ENCODE results near the gene CST6. TPM values are rescaled to one million over a fixed set of nuclear protein-coding genes. Genes with fewer than 3 reads are reported as not detected.
A peak's percentile ranks its signal among the peaks of the same experiment; 100 is the strongest.

CST6 gene
- polyA plus RNA-seq, 3 donors, result 0.41 TPM; not detected in 2

- TF ChIP-seq CTCF (IDR thresholded peaks at IDR 0.05), result peak; percentile 99
- H3K27me3 Mint-ChIP-seq (ENCODE audit: low read depth in 3 of 3), result no peaks in the 10 kb centered on the region
- H3K4me1 Mint-ChIP-seq, result peaks cover 12% of the 10 kb centered on the region
- no peak overlapping the region for H3K4me3 Mint-ChIP-seq
- Histone ChIP-seq H3K27me3 (ENCODE audit: control insufficient read depth in 2 of 2, insufficient read depth in 2 of 2, low read length in 2 of 2) (no peaks in the 10 kb centered on the region), H3K9ac (ENCODE audit: insufficient read depth, low read length, poor library complexity, severe bottlenecking) (no peak overlapping the region), H2AFZ (ENCODE audit: insufficient read depth, low read depth, low read length, poor library complexity, severe bottlenecking) (no peak overlapping the region), H3K27ac (ENCODE audit: low read depth in 1 of 2, low read length in 2 of 2) (peak overlapping the region; percentile 5 to 31), H3K36me3 (replicated peaks in 1 of 2; ENCODE audit: control insufficient read depth in 1 of 2, insufficient read depth in 2 of 2, low read length in 2 of 2) (peaks cover 0 to 10% of the 10 kb centered on the region in 2 donors), H3K4me1 (ENCODE audit: control insufficient read depth in 1 of 2, insufficient read depth in 2 of 2, low read length in 2 of 2) (peaks cover 16 to 24% of the 10 kb centered on the region in 2 donors), H3K79me2 (ENCODE audit: insufficient read depth, low read length) (no peaks in the 10 kb centered on the region), H3K4me2 (replicated peaks; ENCODE audit: extremely low read depth, low read length, poor library complexity, severe bottlenecking) (no peak overlapping the region), H4K20me1 (ENCODE audit: insufficient read depth, low read length) (no peaks in the 10 kb centered on the region), H3K9me3 (replicated peaks in 1 of 2; ENCODE audit: control insufficient read depth in 1 of 2, insufficient read depth in 1 of 2, low read length in 2 of 2) (no peaks in the 10 kb centered on the region), H3K4me3 (replicated peaks in 1 of 3; ENCODE audit: low read depth in 2 of 3, low read length in 3 of 3) (no peak overlapping the region)
- H3K36me3 Mint-ChIP-seq, result peaks cover 5 to 19% of the 10 kb centered on the region in 2 donors
- 6% methylated on average over 4 of the region's 10 CpGs for WGBS (ENCODE audit: insufficient coverage)
- intact Hi-C loops (cut with micrococcal nuclease), result loop anchor here (1.0 to 5.0 kb wide), 5 partner anchors 33 to 362 kb away; partner anchors contain the start of gene KAT5 (in 2 of the 2)
- no peaks in the 10 kb centered on the region for H3K9me3 Mint-ChIP-seq
- H3K27ac Mint-ChIP-seq, result peak overlapping the region; percentile 48 to 87 (median 75)
- DNase-seq, result peak; percentile 90 to 92 (median 90)
These were observed 22.8 kb upstream of the CST6 start for GRCh38 chr11:65988791-65989592.

GRCh38 chr11:65992056-65992455 lies 19.8 kb upstream of the CST6 start:
- H4K20me1 ChIP-seq (ENCODE audit: insufficient read depth, low read length), result peaks cover under 1% of the 10 kb centered on the region
- peaks cover 3 to 9% of the 10 kb centered on the region in 2 donors for H3K4me1 ChIP-seq (ENCODE audit: control insufficient read depth in 1 of 2, insufficient read depth in 2 of 2, low read length in 2 of 2)
- Mint-ChIP-seq H3K9me3 (no peaks in the 10 kb centered on the region), H3K4me3 (no peak overlapping the region), H3K36me3 (peaks cover 12 to 43% of the 10 kb centered on the region in 2 donors), H3K27me3 (ENCODE audit: low read depth in 3 of 3) (no peaks in the 10 kb centered on the region), H3K4me1 (peaks cover 6% of the 10 kb centered on the region), H3K27ac (peak overlapping the region in 1 of 7 donors; percentile 14)
- no peak for DNase-seq
- H3K4me3 ChIP-seq (replicated peaks in 1 of 3; ENCODE audit: low read depth in 2 of 3, low read length in 3 of 3), result no peak overlapping the region
- no peaks in the 10 kb centered on the region for H3K79me2 ChIP-seq (ENCODE audit: insufficient read depth, low read length)
- H2AFZ ChIP-seq (ENCODE audit: insufficient read depth, low read depth, low read length, poor library complexity, severe bottlenecking), result no peak overlapping the region
- no peaks in the 10 kb centered on the region for H3K9me3 ChIP-seq (replicated peaks in 1 of 2; ENCODE audit: control insufficient read depth in 1 of 2, insufficient read depth in 1 of 2, low read length in 2 of 2)
- TF ChIP-seq CTCF (IDR thresholded peaks at IDR 0.05), result no peak
- no peak overlapping the region for H3K9ac ChIP-seq (ENCODE audit: insufficient read depth, low read length, poor library complexity, severe bottlenecking)
- no peak overlapping the region for H3K4me2 ChIP-seq (replicated peaks; ENCODE audit: extremely low read depth, low read length, poor library complexity, severe bottlenecking)
- H3K27ac ChIP-seq (ENCODE audit: low read depth in 1 of 2, low read length in 2 of 2), result no peak overlapping the region
- peaks cover 2 to 21% of the 10 kb centered on the region in 2 donors for H3K36me3 ChIP-seq (replicated peaks in 1 of 2; ENCODE audit: control insufficient read depth in 1 of 2, insufficient read depth in 2 of 2, low read length in 2 of 2)
- intact Hi-C loops (cut with micrococcal nuclease), result loop anchor here in 1 of 2 donors (10.0 kb wide), 1 partner anchor 367 kb away; no protein-coding TSS in a partner anchor
- WGBS (ENCODE audit: insufficient coverage), result 100% methylated on average over 2 of the region's 5 CpGs
- no peaks in the 10 kb centered on the region for H3K27me3 ChIP-seq (ENCODE audit: control insufficient read depth in 2 of 2, insufficient read depth in 2 of 2, low read length in 2 of 2)
